ENCODE results near the gene GFOD1.

GFOD1 gene

GRCh38 chr6:13487122-13488014 is at the start of gene GFOD1:
GFOD1 (minus strand) TSS chr6:13487600; CDS start chr6:13486890, 710 bp downstream.
- DNase-seq, result peak; percentile 73 to 84

- DNase-seq, result no peak
Measured at GRCh38 chr6:13536796-13537526, 49.6 kb upstream of the GFOD1 start.

- DNase-seq, result no peak
Measured at GRCh38 chr6:13535306-13535705, 47.9 kb upstream of the GFOD1 start.

- no peak for DNase-seq
Measured at GRCh38 chr6:13534536-13534935, 47.1 kb upstream of the GFOD1 start.

- DNase-seq, result no peak
Measured at GRCh38 chr6:13531956-13532355, 44.6 kb upstream of the GFOD1 start.

- DNase-seq, result no peak
Measured at GRCh38 chr6:13528777-13529343, 41.5 kb upstream of the GFOD1 start.

GRCh38 chr6:13528232-13528631 is 40.8 kb upstream of the GFOD1 start:
- DNase-seq, result no peak

GRCh38 chr6:13527671-13528056 is 40.3 kb upstream of the GFOD1 start:
- DNase-seq, result no peak

- peak in 1 of 2 donors; percentile 99 for DNase-seq
Measured at GRCh38 chr6:13526727-13527670, 39.6 kb upstream of the GFOD1 start.

GRCh38 chr6:13526357-13526726 is 38.9 kb upstream of the GFOD1 start:
- DNase-seq, result no peak

- no peak for DNase-seq
Measured at GRCh38 chr6:13524801-13525508, 37.6 kb upstream of the GFOD1 start.

GRCh38 chr6:13523826-13524622 is 36.6 kb upstream of the GFOD1 start:
- peak in 1 of 2 donors; percentile 63 for DNase-seq

GRCh38 chr6:13522656-13523055 is 35.3 kb upstream of the GFOD1 start:
- DNase-seq, result peak in 1 of 2 donors; percentile 35

GRCh38 chr6:13519839-13520238 is 32.4 kb upstream of the GFOD1 start:
- no peak for DNase-seq

- DNase-seq, result no peak
Measured at GRCh38 chr6:13517116-13517515, 29.7 kb upstream of the GFOD1 start.

GRCh38 chr6:13515912-13516311 is 28.5 kb upstream of the GFOD1 start:
- DNase-seq, result no peak

GRCh38 chr6:13513626-13514502 is 26.5 kb upstream of the GFOD1 start:
- no peak for DNase-seq

- no peak for DNase-seq
Measured at GRCh38 chr6:13512900-13513299, 25.5 kb upstream of the GFOD1 start.

GRCh38 chr6:13511913-13512717 is 24.7 kb upstream of the GFOD1 start:
- no peak for DNase-seq
